Measurements from ENCODE around the gene VARS2.

The VARS2 gene

GRCh38 chr6:30884521-30885480 is 29.2 kb upstream of the VARS2 start:
- no peak for DNase-seq

DNA sequence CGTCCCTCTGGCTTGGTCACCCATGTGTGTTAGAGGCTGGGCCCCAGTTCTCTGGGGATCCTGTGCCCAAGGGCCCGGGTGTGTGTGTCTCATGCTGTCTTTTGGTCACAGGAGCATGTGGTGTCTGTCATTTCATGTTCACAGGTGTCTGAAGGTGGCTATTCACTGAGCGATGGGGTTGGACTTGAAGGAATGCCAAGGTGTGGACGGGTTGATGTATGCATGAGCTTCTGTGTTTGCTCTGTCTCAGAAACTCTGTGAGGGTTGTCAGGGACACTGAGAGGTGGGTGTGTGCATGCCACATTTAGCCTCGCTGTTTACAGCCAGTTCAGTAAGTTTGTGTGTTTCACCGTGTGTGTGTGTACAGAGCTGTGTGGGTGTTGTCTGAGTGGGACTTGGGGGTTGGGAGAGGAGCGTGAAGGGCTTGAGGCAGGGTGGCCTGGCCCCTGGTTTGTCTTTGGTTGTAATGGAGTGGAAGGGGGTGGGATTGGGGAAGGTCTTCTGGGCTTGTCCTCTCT is 28.5 kb upstream of the VARS2 start:
- no peak for DNase-seq

- no peak for DNase-seq
Measured at GRCh38 chr6:30885999-30886896, 27.8 kb upstream of the VARS2 start.

GRCh38 chr6:30886897-30887255 is 27.2 kb upstream of the VARS2 start:
- no peak for DNase-seq

GRCh38 chr6:30887901-30888815 is 25.9 kb upstream of the VARS2 start:
- no peak for DNase-seq

DNA sequence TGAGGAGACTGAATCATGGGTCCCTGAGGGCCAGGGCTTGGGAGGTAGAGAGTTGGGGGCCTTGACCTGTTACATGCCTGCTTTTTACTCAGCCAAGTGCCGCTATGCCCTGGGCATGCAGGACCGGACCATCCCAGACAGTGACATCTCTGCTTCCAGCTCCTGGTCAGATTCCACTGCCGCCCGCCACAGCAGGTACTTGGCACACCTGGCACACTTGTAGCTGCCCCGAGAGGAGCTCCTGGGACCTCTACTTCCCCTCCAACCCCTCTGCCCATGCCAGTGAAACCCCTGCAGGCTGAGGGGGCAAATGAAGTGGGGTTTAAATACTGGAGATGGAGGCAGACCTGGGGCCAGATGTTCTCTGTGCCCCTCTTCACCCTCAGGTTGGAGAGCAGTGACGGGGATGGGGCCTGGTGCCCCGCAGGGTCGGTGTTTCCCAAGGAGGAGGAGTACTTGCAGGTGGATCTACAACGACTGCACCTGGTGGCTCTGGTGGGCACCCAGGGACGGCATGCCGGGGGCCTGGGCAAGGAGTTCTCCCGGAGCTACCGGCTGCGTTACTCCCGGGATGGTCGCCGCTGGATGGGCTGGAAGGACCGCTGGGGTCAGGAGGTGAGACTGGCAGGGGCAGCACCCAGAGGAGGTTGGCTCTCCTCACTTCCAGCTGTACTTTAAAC is 25.1 kb upstream of the VARS2 start:
- no peak for DNase-seq

- no peak for DNase-seq
Measured at GRCh38 chr6:30889496-30889885, 24.5 kb upstream of the VARS2 start.

DNA sequence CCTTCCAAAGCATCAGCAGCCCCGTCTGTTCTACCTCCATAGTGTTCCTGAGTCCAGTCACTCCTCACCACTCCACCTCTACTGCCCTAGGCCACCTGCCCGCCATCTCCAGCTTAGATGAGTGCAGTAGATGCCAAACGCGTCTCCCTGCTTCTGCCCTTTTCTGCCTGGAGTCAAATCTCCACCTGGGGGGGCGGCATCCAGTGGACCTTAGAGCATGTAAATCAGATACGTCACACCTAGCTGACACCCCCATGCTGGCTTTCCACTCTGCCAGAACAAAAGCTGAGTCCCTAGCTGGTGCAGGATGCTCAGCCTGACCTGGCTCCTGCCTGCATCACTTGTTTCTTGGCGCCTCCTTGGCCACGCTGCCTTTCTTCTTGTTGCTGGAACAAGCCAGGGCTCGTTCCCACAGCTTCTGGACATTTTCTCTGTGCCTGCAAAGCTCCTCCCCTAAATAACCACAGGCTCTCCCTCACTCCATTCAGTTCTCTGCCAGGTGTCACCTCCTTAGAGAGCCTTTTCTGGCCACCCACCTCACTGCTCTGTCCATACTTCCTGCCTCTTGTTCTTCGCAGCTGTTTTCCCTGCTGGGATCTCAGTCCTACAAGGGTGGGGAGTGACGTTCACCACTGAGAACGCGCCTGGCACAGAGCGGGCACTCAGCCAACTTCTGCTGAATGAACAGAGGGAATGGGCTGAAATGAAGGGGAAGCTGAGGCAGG is 24.0 kb upstream of the VARS2 start:
- no peak for DNase-seq

GRCh38 chr6:30890646-30891449 is 23.2 kb upstream of the VARS2 start:
- DNase-seq: no peak

DNA sequence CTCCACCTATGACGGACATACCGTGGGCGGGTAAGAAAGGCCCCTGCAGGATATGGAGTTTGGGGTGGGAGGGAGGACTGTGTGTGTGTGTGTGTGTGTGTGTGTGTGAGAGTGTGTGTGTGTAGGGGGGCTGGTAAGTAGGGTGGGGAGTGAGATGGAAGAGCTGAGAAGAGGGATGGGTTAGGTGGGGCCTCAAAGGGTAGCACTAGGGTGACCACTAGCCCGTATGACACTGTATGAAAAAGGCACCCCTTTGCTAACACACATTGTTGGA is 22.7 kb upstream of the VARS2 start:
- DNase-seq: no peak

DNA sequence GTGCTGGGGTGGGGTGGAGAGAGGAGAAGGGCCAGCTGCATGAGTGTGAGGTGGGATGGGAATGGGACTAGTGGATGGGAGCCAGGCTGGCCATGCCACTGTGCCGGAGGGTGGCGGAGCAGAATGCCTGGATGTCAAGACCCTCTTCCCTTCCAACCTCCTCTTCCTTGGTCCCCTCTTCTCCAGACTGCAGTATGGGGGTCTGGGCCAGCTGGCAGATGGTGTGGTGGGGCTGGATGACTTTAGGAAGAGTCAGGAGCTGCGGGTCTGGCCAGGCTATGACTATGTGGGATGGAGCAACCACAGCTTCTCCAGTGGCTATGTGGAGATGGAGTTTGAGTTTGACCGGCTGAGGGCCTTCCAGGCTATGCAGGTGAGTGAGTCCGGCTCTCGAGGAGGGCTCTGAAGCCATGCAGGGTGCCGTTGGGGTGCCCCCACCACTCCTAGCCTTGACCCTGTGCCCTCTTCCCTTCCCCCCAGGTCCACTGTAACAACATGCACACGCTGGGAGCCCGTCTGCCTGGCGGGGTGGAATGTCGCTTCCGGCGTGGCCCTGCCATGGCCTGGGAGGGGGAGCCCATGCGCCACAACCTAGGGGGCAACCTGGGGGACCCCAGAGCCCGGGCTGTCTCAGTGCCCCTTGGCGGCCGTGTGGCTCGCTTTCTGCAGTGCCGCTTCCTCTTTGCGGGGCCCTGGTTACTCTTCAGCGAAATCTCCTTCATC is 22.1 kb upstream of the VARS2 start:
- no peak for DNase-seq

DNA sequence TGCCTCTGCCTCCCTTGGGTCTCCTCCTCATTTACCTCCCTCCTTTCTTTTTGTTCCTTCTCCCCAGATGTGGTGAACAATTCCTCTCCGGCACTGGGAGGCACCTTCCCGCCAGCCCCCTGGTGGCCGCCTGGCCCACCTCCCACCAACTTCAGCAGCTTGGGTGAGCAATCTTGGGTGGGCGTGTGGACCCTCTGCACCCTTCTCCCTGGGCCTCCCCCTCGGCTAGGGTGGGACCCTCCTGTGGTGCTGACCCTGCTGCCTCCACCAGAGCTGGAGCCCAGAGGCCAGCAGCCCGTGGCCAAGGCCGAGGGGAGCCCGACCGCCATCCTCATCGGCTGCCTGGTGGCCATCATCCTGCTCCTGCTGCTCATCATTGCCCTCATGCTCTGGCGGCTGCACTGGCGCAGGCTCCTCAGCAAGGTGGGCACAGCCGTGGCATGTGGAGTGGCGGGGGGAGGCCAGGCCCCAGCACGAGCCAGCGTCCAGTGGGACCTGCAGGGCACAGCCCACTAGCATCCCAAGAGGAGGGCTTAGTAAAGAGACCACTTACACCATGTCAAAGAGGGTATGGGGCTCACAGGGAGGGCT is 20.9 kb upstream of the VARS2 start:
- DNase-seq: no peak

DNA sequence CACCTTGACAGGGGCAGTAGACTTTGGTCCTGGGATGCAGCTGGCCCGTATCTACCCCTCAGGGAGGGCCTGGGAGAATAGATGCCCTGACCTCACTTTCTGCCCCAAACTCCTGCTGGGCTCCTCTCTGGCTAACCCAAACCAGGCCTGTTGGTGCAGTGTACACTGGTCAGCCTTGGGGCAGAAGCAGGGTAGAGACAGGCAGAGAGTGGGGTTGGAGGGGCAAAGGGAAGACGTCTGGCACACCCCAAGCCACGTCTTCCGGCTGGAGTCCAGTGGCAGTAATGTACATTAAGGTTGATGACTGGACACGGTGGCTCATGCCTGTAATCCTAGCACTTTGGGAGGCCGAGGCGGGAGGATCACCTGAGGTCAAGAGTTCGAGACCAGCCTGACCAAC is 20.4 kb upstream of the VARS2 start:
- no peak for DNase-seq

DNA sequence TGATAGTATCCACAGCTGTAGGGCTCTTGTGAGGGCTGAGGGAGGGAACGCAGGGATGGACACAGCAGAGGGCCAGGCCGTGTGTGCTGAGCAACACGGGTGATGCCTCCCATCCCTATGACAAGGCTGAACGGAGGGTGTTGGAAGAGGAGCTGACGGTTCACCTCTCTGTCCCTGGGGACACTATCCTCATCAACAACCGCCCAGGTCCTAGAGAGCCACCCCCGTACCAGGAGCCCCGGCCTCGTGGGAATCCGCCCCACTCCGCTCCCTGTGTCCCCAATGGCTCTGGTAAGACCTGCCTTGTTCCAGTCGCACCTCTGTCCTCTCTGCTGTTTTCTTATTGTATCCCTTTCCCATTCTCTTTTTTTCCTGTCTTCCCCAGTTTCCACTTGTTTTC is 19.7 kb upstream of the VARS2 start:
- DNase-seq: no peak

- DNase-seq: no peak
Measured at GRCh38 chr6:30894935-30895334, 19.1 kb upstream of the VARS2 start.

- DNase-seq: no peak
Measured at GRCh38 chr6:30895343-30895742, 18.7 kb upstream of the VARS2 start.

GRCh38 chr6:30896541-30896940 is 17.5 kb upstream of the VARS2 start:
- no peak for DNase-seq

DNA sequence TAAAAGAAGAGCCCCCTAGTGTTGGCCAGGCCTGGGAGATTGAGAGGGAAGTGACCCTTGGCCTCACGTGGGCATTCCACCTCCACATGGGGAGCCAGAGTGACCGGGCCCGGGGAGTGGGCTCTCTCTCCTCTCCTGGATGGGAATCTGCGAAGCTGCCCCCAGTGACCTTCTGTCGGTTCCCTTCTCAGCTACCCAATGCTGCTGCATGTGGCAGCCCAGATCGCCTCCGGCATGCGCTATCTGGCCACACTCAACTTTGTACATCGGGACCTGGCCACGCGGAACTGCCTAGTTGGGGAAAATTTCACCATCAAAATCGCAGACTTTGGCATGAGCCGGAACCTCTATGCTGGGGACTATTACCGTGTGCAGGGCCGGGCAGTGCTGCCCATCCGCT is 16.2 kb upstream of the VARS2 start:
- no peak for DNase-seq

DNA sequence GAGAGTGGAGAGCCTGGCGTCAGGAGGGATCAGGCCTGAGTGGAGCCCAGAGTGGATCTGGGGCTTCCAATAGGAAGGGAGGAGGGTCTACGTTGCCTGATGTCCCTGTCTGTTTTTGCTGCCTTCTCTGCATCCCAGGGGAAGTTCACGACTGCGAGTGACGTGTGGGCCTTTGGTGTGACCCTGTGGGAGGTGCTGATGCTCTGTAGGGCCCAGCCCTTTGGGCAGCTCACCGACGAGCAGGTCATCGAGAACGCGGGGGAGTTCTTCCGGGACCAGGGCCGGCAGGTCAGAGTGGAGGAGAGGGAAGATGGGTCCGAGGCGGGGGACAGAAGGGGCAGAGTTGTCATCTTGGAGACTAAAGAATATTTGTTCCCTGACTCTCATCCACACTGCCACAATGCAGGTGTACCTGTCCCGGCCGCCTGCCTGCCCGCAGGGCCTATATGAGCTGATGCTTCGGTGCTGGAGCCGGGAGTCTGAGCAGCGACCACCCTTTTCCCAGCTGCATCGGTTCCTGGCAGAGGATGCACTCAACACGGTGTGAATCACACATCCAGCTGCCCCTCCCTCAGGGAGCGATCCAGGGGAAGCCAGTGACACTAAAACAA is 15.2 kb upstream of the VARS2 start:
- no peak for DNase-seq

Measured in SIG-M5 (cell line).